ENCODE measurements around the gene PUS1. TPM values are rescaled to one million over a fixed set of nuclear protein-coding genes. Genes with fewer than 3 reads are reported as not detected.

The PUS1 gene
- total RNA-seq, 4 donors from 2014 or later = 10.9 to 23.6 (median 16.4) TPM

GRCh38 chr12:131965073-131965472, 36.0 kb downstream of the PUS1 start:
- no peak for TF ChIP-seq POLR2A (IDR thresholded peaks at IDR 0.05)
- no peak for TF ChIP-seq CTCF (IDR thresholded peaks at IDR 0.05)
- 88 to 95% methylated on average over 2 of the region's 2 CpGs for WGBS, 2 donors
- no peaks in the 10 kb centered on the region for H3K27me3 ChIP-seq
- peaks cover 0 to 5% of the 10 kb centered on the region in 2 donors for H3K36me3 ChIP-seq
- H3K4me3 ChIP-seq (replicated peaks in 1 of 3) = no peak overlapping the region
- H3K4me1 ChIP-seq = peaks cover 4% of the 10 kb centered on the region in 2 donors
- intact Hi-C loops (cut with DNase I) = no loop called here
- no peaks in the 10 kb centered on the region for H3K9me3 ChIP-seq
- no peak overlapping the region for H3K27ac ChIP-seq
- DNase-seq = no peak

- TF ChIP-seq CTCF (IDR thresholded peaks at IDR 0.05) (no peak), POLR2A (IDR thresholded peaks at IDR 0.05) (no peak)
- Histone ChIP-seq H3K27me3 (no peaks in the 10 kb centered on the region), H3K36me3 (no peaks in the 10 kb centered on the region), H3K4me1 (peaks cover 10 to 14% of the 10 kb centered on the region in 2 donors), H3K9me3 (no peaks in the 10 kb centered on the region), H3K27ac (no peak overlapping the region), H3K4me3 (replicated peaks in 1 of 3) (no peak overlapping the region)
- WGBS, 2 donors = 8 to 22% methylated on average over 1 of the region's 1 CpG
- intact Hi-C loops (cut with DNase I) = no loop called here
- DNase-seq = peak in 1 of 2 donors; percentile 38
Observed at GRCh38 chr12:131971226-131971625, 42.1 kb downstream of the PUS1 start.

- Histone ChIP-seq H3K27me3 (no peaks in the 10 kb centered on the region), H3K9me3 (no peaks in the 10 kb centered on the region), H3K36me3 (peaks cover 0 to under 1% of the 10 kb centered on the region in 2 donors), H3K4me1 (peaks cover 10 to 14% of the 10 kb centered on the region in 2 donors), H3K27ac (no peak overlapping the region), H3K4me3 (replicated peaks in 1 of 3) (no peak overlapping the region)
- intact Hi-C loops (cut with DNase I) = no loop called here
- WGBS, 2 donors = 94 to 95% methylated on average over 8 of the region's 8 CpGs
- DNase-seq = no peak
- TF ChIP-seq CTCF (IDR thresholded peaks at IDR 0.05) (no peak), POLR2A (IDR thresholded peaks at IDR 0.05) (no peak)
Observed at GRCh38 chr12:131975228-131975627, 46.2 kb downstream of the PUS1 start.

- no peaks in the 10 kb centered on the region for H3K9me3 ChIP-seq
- no peak overlapping the region for H3K27ac ChIP-seq
- 94 to 96% methylated on average over 12 of the region's 12 CpGs for WGBS, 2 donors
- TF ChIP-seq CTCF (IDR thresholded peaks at IDR 0.05) = no peak
- TF ChIP-seq POLR2A (IDR thresholded peaks at IDR 0.05) = no peak
- H3K4me3 ChIP-seq (replicated peaks in 1 of 3) = no peak overlapping the region
- no peak for DNase-seq
- peaks cover 4 to 13% of the 10 kb centered on the region in 2 donors for H3K4me1 ChIP-seq
- no peaks in the 10 kb centered on the region for H3K27me3 ChIP-seq
- H3K36me3 ChIP-seq = peaks cover 18% of the 10 kb centered on the region in 2 donors
- intact Hi-C loops (cut with DNase I) = no loop called here
Observed at GRCh38 chr12:131979606-131980005, 50.5 kb downstream of the PUS1 start.

- WGBS, 2 donors = 87 to 96% methylated on average over 3 of the region's 3 CpGs
Observed at GRCh38 chr12:131980263-131980662, 51.2 kb downstream of the PUS1 start.

More at GRCh38 chr12:131980263-131980662, 51.2 kb downstream of the PUS1 start:
- Histone ChIP-seq H3K27ac (no peak overlapping the region), H3K27me3 (no peaks in the 10 kb centered on the region), H3K36me3 (peaks cover 18 to 21% of the 10 kb centered on the region in 2 donors), H3K4me3 (replicated peaks in 1 of 3) (no peak overlapping the region), H3K4me1 (peaks cover 4 to 13% of the 10 kb centered on the region in 2 donors), H3K9me3 (no peaks in the 10 kb centered on the region)
- intact Hi-C loops (cut with DNase I) = no loop called here
- no peak for DNase-seq
- TF ChIP-seq POLR2A (IDR thresholded peaks at IDR 0.05) (no peak), CTCF (IDR thresholded peaks at IDR 0.05) (no peak)
